HG02678 (cell line): ENCODE results near the gene BLACAT1.
"Not testable (repeated sequence)": the region's sequence is repeated elsewhere in the genome, so short reads cannot be mapped to it uniquely, and the experiment has no call there.

Source experiments
- ATAC-seq: cut with Tn5 transposase; IDR thresholded peaks from one replicate; pipeline ENCODE4 v1.9.1; 2021; ENCODE audit warnings: mild to moderate bottlenecking, moderate library complexity; ENCODE audit not compliant: unreplicated experiment

Gene BLACAT1

GRCh38 chr1:205484985-205485967 lies 29.4 kb upstream of the BLACAT1 start:
- ATAC-seq = peak; percentile 57

GRCh38 chr1:205483372-205483771 lies 27.5 kb upstream of the BLACAT1 start:
- no peak for ATAC-seq

DNA sequence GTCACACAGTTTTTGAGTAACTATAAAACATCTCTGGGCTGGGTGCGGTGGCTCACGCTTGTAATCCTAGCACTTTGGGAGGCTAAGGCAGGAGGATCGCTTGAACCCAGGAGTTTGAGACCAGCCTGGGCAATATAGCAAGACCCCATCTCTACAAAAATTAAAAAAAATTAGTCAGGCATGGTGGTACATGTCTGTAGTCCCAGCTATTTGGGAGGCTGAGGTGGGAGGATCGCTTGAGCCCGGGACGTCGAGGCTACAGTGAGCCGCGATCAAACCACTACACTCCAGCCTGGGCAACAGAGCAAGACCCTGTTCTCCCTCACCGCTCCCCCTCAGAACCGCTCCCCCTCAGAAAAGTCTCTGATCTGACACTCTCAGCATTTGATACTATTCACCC lies 26.7 kb upstream of the BLACAT1 start:
- not testable (repeated sequence) for ATAC-seq

DNA sequence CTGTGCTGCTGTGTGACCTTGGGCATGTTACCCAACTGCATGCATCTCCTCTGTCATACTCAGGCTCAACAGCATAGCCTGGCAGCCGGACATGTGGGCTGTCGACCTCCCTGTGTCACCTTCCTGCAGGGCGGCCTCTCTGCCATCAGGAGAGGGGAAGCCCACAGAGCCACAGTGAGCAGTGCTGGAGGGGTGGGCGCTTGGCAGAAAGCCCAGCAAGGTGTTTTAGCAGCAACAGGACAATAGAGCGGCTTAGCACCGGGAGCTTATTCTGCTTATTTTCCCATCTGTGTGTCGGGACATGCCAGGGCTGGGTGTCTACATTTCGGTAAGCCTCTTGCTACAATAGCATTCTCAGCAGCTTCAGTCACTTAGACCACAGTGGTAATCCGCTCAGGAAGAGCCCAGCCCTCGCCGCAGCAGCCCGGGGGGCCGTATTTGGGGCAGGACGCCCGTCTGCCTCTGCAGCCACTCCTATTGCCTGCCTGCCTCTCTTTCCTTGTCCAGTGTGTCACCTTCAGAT lies 25.8 kb upstream of the BLACAT1 start:
- ATAC-seq = no peak

DNA sequence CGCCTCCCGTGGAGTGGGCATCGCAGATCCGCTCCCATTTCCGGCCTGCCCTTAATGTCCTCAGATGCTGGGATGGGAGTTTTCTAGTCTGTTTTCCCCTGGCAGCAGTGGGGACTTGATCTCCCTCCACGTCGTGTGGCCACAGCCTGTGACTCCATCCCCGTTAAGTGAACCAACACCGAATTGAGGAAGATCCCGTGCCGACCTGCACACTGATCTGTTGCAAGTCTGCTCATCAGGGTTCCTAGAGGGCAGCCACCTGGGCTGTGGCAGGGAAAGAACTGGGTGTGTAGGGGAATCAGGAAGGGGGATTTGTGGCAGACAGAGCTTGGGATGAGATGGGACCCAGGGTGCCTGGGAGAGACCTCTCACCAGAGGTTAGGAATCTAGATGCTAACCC lies 25.4 kb upstream of the BLACAT1 start:
- ATAC-seq = no peak

GRCh38 chr1:205480349-205480985 lies 24.6 kb upstream of the BLACAT1 start:
- peak; percentile 49 for ATAC-seq

DNA sequence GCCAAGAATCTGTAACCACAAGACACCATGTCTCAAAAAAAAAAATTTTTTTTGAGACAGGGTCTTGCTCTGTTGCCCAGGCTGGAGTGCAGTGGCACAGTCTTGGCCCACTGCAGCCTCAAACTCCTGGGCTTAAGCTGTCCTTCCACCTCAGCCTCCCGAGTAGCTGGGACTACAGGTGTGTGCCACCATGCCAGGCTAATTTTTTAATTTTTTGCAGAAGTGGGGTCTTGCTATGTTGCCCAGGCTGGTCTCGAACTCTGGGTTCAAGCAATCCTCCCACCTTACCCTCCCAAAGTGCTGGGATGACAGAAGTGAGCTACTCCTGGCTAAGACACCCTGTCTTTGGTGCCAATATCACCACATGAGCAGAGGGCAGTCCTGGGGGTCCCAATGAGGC lies 23.1 kb upstream of the BLACAT1 start:
- not testable (repeated sequence) for ATAC-seq

DNA sequence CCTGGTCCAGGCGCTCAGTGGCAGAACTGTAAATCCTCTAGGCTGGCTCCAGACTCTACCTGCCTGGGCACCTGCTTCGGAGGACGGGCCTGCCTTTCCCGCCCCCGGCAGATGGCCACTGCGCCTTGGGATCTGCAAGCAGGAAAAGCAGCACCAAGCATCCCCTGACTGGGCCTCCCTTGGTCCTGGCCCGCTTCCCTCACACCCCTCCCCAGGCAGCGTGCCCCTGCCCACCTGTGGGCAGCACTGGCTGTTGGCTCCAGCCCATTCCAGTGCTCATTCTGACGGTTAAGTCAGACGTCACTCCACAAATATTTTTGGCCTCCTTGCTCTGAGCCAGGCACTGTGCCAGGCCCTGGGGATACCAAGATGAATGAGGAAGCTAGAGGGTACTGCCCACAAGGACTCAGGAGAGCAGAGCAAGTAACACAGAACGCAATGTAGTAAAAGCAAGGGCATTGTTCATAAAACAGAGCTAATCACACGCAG lies 22.0 kb upstream of the BLACAT1 start:
- ATAC-seq = no peak

- no peak for ATAC-seq
Measured at GRCh38 chr1:205477121-205477758, 21.4 kb upstream of the BLACAT1 start.

DNA sequence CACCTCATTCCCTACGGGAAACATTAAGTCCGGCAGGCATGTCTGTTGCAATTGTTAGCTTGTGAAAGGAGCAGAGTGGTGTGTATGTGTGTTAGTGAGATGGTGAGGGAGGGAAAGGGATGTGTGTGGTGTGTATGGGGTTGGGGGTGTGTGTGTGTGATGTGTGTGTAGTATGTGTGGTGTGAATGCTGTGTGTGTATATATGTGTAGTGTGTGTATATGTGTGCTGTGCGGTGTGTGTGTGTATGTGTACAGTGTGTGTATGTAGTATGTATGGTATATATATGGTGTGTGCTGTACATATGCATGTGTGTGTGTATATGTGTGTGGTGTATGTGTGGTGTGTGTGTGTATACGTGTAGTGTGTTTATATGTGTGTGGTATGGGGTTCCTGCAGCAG lies 20.8 kb upstream of the BLACAT1 start:
- no peak for ATAC-seq

DNA sequence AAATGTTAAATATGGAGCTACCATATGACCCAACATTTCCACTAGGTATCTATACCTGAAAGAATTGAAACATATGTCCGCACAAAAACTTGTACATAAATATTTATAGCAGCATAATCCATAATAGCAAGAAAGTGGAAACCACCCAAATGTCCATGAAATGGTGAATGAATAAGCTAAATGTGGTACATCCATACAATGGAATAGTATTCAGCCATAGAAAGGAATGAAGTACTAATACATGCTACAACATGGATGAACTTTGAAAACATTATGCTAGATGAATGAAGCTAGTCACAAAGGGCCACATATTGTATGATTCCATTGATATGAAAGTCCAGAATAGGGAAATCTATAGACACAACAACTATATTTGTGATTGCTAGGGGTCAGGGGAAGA lies 20.0 kb upstream of the BLACAT1 start:
- ATAC-seq = no peak

- ATAC-seq = no peak
Measured at GRCh38 chr1:205474571-205474970, 18.7 kb upstream of the BLACAT1 start.

DNA sequence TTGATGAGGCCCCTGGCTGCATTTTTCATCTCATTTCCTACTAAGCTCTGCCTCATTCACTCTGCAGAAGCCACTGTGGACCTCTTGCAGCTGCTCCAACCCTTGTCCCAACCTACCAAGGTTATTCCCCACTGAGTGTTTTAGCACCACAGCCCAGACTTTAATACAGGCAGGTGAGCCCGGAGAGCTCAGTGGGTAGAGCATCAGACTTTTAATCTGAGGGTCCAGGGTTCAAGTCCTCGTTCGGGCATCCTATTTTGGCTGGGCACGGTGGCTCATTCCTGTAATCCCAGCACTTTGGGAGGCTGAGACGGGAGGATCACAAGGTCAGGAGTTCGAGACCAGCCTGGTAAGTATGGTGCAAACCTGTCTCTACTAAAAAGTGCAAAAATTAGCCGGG lies 18.1 kb upstream of the BLACAT1 start:
- no peak for ATAC-seq

DNA sequence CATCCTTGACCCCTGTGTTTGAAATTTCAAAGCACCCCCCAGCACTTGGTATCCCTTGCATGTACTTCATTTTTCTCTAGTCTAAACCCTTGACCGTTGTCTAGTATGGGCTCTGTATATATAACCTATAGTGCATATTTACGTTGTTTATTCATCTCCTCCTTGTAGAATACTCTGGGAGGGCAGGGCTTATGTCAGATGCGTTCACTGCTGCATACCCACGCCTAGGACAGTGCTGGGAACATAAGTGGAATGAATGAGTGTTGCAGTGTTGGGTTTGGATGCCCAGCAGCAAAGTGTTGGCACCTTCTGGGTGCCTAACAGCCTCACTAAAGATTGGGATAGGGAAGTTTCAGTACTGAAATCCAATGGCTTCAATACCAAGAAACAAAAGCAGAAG lies 17.6 kb upstream of the BLACAT1 start:
- no peak for ATAC-seq

- no peak for ATAC-seq
Measured at GRCh38 chr1:205472737-205473441, 17.0 kb upstream of the BLACAT1 start.

- ATAC-seq = no peak
Measured at GRCh38 chr1:205470131-205470530, 14.3 kb upstream of the BLACAT1 start.

GRCh38 chr1:205466595-205467220 lies 10.9 kb upstream of the BLACAT1 start:
- no peak for ATAC-seq

DNA sequence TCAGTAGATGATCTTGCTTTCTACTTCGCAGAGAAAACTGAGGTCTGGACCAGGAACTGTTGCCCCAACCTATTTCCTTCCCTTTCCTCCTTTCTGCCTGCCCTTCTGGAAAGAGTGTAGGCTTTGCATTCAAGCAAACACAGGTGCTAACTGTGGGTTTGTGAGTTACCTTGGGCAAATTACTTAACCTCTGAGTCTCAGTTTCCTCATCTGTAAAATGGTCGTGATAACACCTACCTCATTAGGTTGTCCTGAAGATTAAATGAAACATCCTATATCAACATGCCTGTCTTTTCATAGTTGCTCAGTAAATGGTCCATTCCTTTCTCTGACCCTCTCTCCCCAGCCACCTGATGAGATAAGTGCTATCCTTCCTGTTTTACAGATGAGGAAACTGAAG lies 9.5 kb upstream of the BLACAT1 start:
- ATAC-seq = no peak

DNA sequence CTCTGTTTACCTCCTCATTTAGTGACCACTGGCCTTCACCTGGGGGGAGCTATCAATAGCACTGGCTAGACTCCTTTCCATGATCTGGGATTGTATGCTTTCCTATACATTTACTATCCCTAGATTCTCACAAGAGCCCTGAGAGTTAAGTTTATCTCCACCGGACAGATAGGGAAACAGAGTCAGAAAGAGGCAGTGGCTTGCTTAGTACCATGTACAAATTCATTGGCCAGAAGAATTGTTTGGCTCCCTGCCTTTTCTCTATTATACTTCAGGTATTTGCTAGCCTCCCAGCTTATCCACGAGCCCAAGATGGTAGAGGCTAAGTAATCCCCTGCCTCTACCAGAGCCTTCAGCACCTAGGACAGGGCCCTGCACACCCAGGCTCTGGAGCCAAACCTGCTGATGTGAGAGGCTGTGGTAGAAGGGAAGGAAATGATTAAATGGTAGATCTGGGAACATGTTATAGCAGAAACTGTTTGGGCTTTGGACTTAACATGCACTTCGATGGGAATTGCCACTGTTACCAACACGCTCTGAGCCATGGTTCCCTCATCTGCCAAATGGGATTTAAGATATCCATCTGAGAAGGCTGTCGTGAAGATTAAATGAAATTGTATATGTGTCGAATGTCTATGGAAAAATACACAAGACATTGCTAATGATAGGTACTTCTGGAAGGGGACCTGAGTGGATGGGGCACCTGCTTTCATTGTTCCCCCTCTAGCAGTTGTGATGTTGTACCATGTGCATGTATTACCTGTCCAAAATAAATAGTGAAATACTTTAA lies 3.1 kb upstream of the BLACAT1 start:
- no peak for ATAC-seq
